PC-3 (cell line): ENCODE results near the gene ZNF19. TPM values are rescaled to one million over a fixed set of nuclear protein-coding genes. Genes with fewer than 3 reads are reported as not detected.

Experiments
- ATAC-seq: fragments of 200-7000 bp; cut with Tn5 transposase; 2 replicates; pipeline ENCODE4 v1.9.1; 2020; ENCODE audit warnings: mild to moderate bottlenecking, moderate library complexity
- BruUV-seq: library from RNA; stranded (reverse); fragments of 400-500 nt; replicated peaks from 2 replicates; lab custom pipeline; 2021; lab: Mats Ljungman, UMichigan
- CTCF ChIA-PET: fragments of 300-600 bp; sonication (Branson Sonifier 250); formaldehyde crosslinking; loops from one replicate; lab custom pipeline; 2022; ENCODE audit warnings: antibody characterized with exemption; lab: Charles Lee
- POLR2A ChIA-PET: fragments of 300-600 bp; sonication (Branson Sonifier 250); formaldehyde crosslinking; loops from one replicate; lab custom pipeline; 2022; ENCODE audit warnings: antibody characterized with exemption; ENCODE audit not compliant: unreplicated experiment; lab: Charles Lee
- DNase-seq: peaks from one replicate; pipeline ENCODE4 v3.0.0-alpha.2; 2015
- H2AFZ ChIP-seq: fragments of 300-600 bp; sonication (generic); 2 replicates; pipeline ENCODE4 v1.6.0; 2016; ENCODE audit warnings: antibody characterized with exemption, low read length
- H3F3A ChIP-seq: fragments of 300-600 bp; sonication (generic); one replicate; pipeline ENCODE4 v1.6.0; 2017; ENCODE audit warnings: antibody characterized with exemption, low read length, control low read depth, mild to moderate bottlenecking; ENCODE audit not compliant: unreplicated experiment
- H3K27ac ChIP-seq: fragments of 300-600 bp; sonication (generic); 2 replicates; pipeline ENCODE4 v1.5.1; 2016; ENCODE audit warnings: mild to moderate bottlenecking, low read length
- H3K27me3 ChIP-seq: fragments of 300-600 bp; sonication (generic); 2 replicates; pipeline ENCODE4 v1.6.1; 2016; ENCODE audit warnings: low read length, mixed read lengths
- H3K36me3 ChIP-seq: fragments of 300-600 bp; sonication (generic); 2 replicates; pipeline ENCODE4 v1.6.1; 2016; ENCODE audit warnings: low read depth, mixed run types, low read length, mixed read lengths
- H3K4me1 ChIP-seq: fragments of 300-600 bp; sonication (generic); 2 replicates; pipeline ENCODE4 v1.5.1; 2016; ENCODE audit warnings: low read length; ENCODE audit not compliant: insufficient read depth
- H3K4me2 ChIP-seq: fragments of 300-600 bp; sonication (generic); 2 replicates; pipeline ENCODE4 v1.6.0; 2016; ENCODE audit warnings: low read length
- H3K4me3 ChIP-seq: fragments of 300-600 bp; sonication (generic); 2 replicates; pipeline ENCODE4 v1.5.1; 2016; ENCODE audit warnings: mild to moderate bottlenecking, low read length, mixed read lengths
- H3K79me2 ChIP-seq: fragments of 300-600 bp; sonication (generic); 2 replicates; pipeline ENCODE4 v1.6.1; 2017; ENCODE audit warnings: low read length, mixed read lengths
- H3K9ac ChIP-seq: fragments of 300-600 bp; sonication (generic); 2 replicates; pipeline ENCODE4 v1.6.0; 2016; ENCODE audit warnings: mild to moderate bottlenecking, low read length
- H3K9me2 ChIP-seq: fragments of 300-600 bp; sonication (generic); replicated peaks from 2 replicates; pipeline ENCODE4 v1.6.1; 2016; ENCODE audit warnings: mixed run types, low read length, mixed read lengths
- H3K9me3 ChIP-seq: fragments of 300-600 bp; sonication (generic); 2 replicates; pipeline ENCODE4 v1.6.1; 2016; ENCODE audit warnings: low read length, mixed read lengths
- H4K20me1 ChIP-seq: fragments of 300-600 bp; sonication (generic); 2 replicates; pipeline ENCODE4 v1.6.1; 2016; ENCODE audit warnings: low read length, mixed read lengths
- CTCF ChIP-seq: fragments of 300-600 bp; sonication (generic); conservative IDR thresholded peaks from 2 replicates; pipeline ENCODE4 v1.5.1; 2017; ENCODE audit warnings: antibody characterized with exemption, low read depth, mild to moderate bottlenecking, low read length
- EZH2 ChIP-seq: fragments of 300-600 bp; sonication (generic); IDR thresholded peaks from one replicate; pipeline ENCODE4 v1.6.1; 2017; ENCODE audit warnings: antibody characterized with exemption, mild to moderate bottlenecking, low read length; ENCODE audit not compliant: unreplicated experiment
- EZH2phosphoT487 ChIP-seq: fragments of 300-600 bp; sonication (generic); IDR thresholded peaks from 2 replicates; pipeline ENCODE4 v1.6.1; 2018; ENCODE audit warnings: mild to moderate bottlenecking, antibody characterized with exemption, low read length, borderline replicate concordance
- intact Hi-C: fragments of 100-400 bp; cut with micrococcal nuclease; formaldehyde crosslinking; loops from 2 replicates; pipeline ENCODE4 v1.9.0; 2023
- total RNA-seq: library from RNA; depleted of rRNA; stranded (reverse); fragments of >200 nt; gene quantifications from 2 replicates; pipeline ENCODE4 v1.2.3, GENCODE V29; 2014

The ZNF19 gene
- total RNA-seq, 1 experiment from 2014 or later = 1.5 TPM

- peaks cover 4% of the 10 kb centered on the region; the same call in 1 of the 2 replicates for H3K27me3 ChIP-seq
- TF ChIP-seq EZH2phosphoT487 = no peak
- TF ChIP-seq CTCF = no peak
- TF ChIP-seq EZH2 = no peak
- DNase-seq = no peak
- H3K79me2 ChIP-seq = no peaks in the 10 kb centered on the region
- ChIA-PET POLR2A (no interaction called here), CTCF (no interaction called here)
- no peaks in the 10 kb centered on the region for H3K9me3 ChIP-seq
- H3F3A ChIP-seq = no peaks in the 10 kb centered on the region
- no peak overlapping the region for H3K27ac ChIP-seq
- no peaks in the 10 kb centered on the region for H3K36me3 ChIP-seq
- H3K4me2 ChIP-seq = no peak overlapping the region
- no peaks in the 10 kb centered on the region for H4K20me1 ChIP-seq
- intact Hi-C loops = no loop called here
- H3K9me2 ChIP-seq = no peaks in the 10 kb centered on the region
- no TSS peak for BruUV-seq
- no peak overlapping the region for H2AFZ ChIP-seq
- no peak for ATAC-seq
- no peak overlapping the region for H3K4me3 ChIP-seq
- H3K4me1 ChIP-seq = no peaks in the 10 kb centered on the region
- H3K9ac ChIP-seq = no peak overlapping the region
Observed at GRCh38 chr16:71532366-71532765, 43.2 kb upstream of the ZNF19 start.

- intact Hi-C loops = no loop called here
- no peaks in the 10 kb centered on the region for H4K20me1 ChIP-seq
- BruUV-seq = no TSS peak
Observed at GRCh38 chr16:71528863-71529262, 39.7 kb upstream of the ZNF19 start.

More at GRCh38 chr16:71528863-71529262, 39.7 kb upstream of the ZNF19 start:
- H3K9me3 ChIP-seq = no peaks in the 10 kb centered on the region
- H3K4me2 ChIP-seq = no peak overlapping the region
- H3K36me3 ChIP-seq = no peaks in the 10 kb centered on the region
- no peak for ATAC-seq
- peaks cover 27% of the 10 kb centered on the region; the same call in 1 of the 2 replicates for H3K27me3 ChIP-seq
- TF ChIP-seq EZH2 (no peak), EZH2phosphoT487 (no peak), CTCF (no peak)
- no peaks in the 10 kb centered on the region for H3F3A ChIP-seq
- no peaks in the 10 kb centered on the region for H3K79me2 ChIP-seq
- H3K9ac ChIP-seq = no peak overlapping the region
- no peak for DNase-seq
- H3K9me2 ChIP-seq = no peaks in the 10 kb centered on the region
- no peak overlapping the region for H3K27ac ChIP-seq
- no peaks in the 10 kb centered on the region for H3K4me1 ChIP-seq
- H2AFZ ChIP-seq = no peak overlapping the region
- ChIA-PET POLR2A (no interaction called here), CTCF (interaction anchor here (0.5 kb wide), 1 partner anchor 30 kb away, joined by 4 read pairs; no protein-coding TSS in a partner anchor)
- H3K4me3 ChIP-seq = no peak overlapping the region
